HEK293 (cell line): Measurements from ENCODE around the gene NCLN.

Experiments
- CTCF ChIA-PET: fragments of 350-600 bp; formaldehyde crosslinking; extraction: SDS; loops from one replicate; lab custom pipeline; 2021; ENCODE audit warnings: antibody characterized with exemption; lab: Yijun Ruan, JAX
- POLR2A ChIA-PET: fragments of 300-600 bp; formaldehyde crosslinking; extraction: SDS; loops from one replicate; lab custom pipeline; 2020; ENCODE audit warnings: antibody characterized with exemption, inconsistent platforms; lab: Yijun Ruan, JAX
- H3K27ac ChIP-seq: fragments of 200-500 bp; sonication (Bioruptor generic); 2 replicates; pipeline ENCODE4 v1.5.1; 2014; ENCODE audit warnings: low read depth, low read length, control low read depth, inconsistent platforms; ENCODE audit errors: extremely low read depth
- H3K36me3 ChIP-seq, 2 experiments: fragments of 200-500 bp in 1 of 2; sonication (Bioruptor generic) in 1 of 2; 1 replicate in 1 of 2; 2 replicates in 1 of 2; pipeline ENCODE4 v1.5.1; 2014 to 2017; ENCODE audit warnings: inconsistent platforms in 2 of 2, low read length in 2 of 2; ENCODE audit not compliant: control insufficient read depth in 2 of 2, insufficient read depth in 1 of 2
- H3K4me1 ChIP-seq: fragments of 200-500 bp; sonication (Bioruptor generic); 2 replicates; pipeline ENCODE4 v1.5.1; 2014; ENCODE audit warnings: mild to moderate bottlenecking, low read length, inconsistent platforms; ENCODE audit not compliant: control insufficient read depth, insufficient read depth
- H3K4me3 ChIP-seq: 2 replicates; pipeline ENCODE4 v1.5.1; 2011; ENCODE audit warnings: low read depth, mild to moderate bottlenecking, control low read depth, low read length, moderate library complexity
- H3K9me3 ChIP-seq: fragments of 200-500 bp; sonication (Bioruptor generic); 2 replicates; pipeline ENCODE4 v1.5.1; 2014; ENCODE audit warnings: low read depth, low read length, inconsistent platforms; ENCODE audit not compliant: control insufficient read depth, insufficient read depth
- HOXA7 ChIP-seq: sonication (generic); formaldehyde crosslinking; IDR thresholded peaks from 2 replicates; pipeline ENCODE4 v1.8.1; 2022; ENCODE audit warnings: missing genetic modification reagents, borderline replicate concordance
- HOXC10 ChIP-seq: sonication (generic); formaldehyde crosslinking; IDR thresholded peaks from 2 replicates; pipeline ENCODE4 v1.8.1; 2023; ENCODE audit warnings: mild to moderate bottlenecking, missing genetic modification reagents
- IKZF3 ChIP-seq: fragments of 450-650 bp; IDR thresholded peaks from 2 replicates; pipeline ENCODE4 v1.5.0; 2018; ENCODE audit warnings: missing biosample characterization, mild to moderate bottlenecking, missing genetic modification characterization, moderate library complexity
- MZF1 ChIP-seq: fragments of 450-650 bp; formaldehyde crosslinking; IDR thresholded peaks from 2 replicates; pipeline ENCODE4 v1.5.1; 2017; ENCODE audit warnings: missing biosample characterization, missing genetic modification characterization, borderline replicate concordance
- PRDM2 ChIP-seq: fragments of 450-650 bp; formaldehyde crosslinking; IDR thresholded peaks from 2 replicates; pipeline ENCODE4 v1.5.1; 2016; ENCODE audit warnings: missing biosample characterization, missing genetic modification characterization, borderline replicate concordance
- SP7 ChIP-seq: fragments of 450-650 bp; formaldehyde crosslinking; IDR thresholded peaks from 2 replicates; pipeline ENCODE4 v1.5.1; 2016; ENCODE audit warnings: missing biosample characterization, missing genetic modification characterization
- ZBTB20 ChIP-seq: fragments of 450-650 bp; formaldehyde crosslinking; IDR thresholded peaks from 2 replicates; pipeline ENCODE4 v1.5.1; 2016; ENCODE audit warnings: missing biosample characterization, missing genetic modification characterization
- ZBTB49 ChIP-seq: fragments of 450-650 bp; formaldehyde crosslinking; IDR thresholded peaks from 2 replicates; pipeline ENCODE4 v1.5.1; 2016; ENCODE audit warnings: missing biosample characterization, missing genetic modification characterization, low read depth
- ZFP37 ChIP-seq: fragments of 450-650 bp; formaldehyde crosslinking; IDR thresholded peaks from 2 replicates; pipeline ENCODE4 v1.5.1; 2016; ENCODE audit warnings: missing biosample characterization, missing genetic modification characterization
- ZNF24 ChIP-seq: fragments of 450-650 bp; formaldehyde crosslinking; IDR thresholded peaks from 2 replicates; pipeline ENCODE4 v1.5.1; 2016; ENCODE audit warnings: missing biosample characterization, missing genetic modification characterization
- ZNF398 ChIP-seq: fragments of 450-650 bp; formaldehyde crosslinking; IDR thresholded peaks from 2 replicates; pipeline ENCODE4 v1.5.1; 2017; ENCODE audit warnings: missing biosample characterization, missing genetic modification characterization
- ZNF501 ChIP-seq: fragments of 450-650 bp; formaldehyde crosslinking; IDR thresholded peaks from 2 replicates; pipeline ENCODE4 v1.5.1; 2016; ENCODE audit warnings: missing biosample characterization, missing genetic modification characterization
- ZNF530 ChIP-seq: fragments of 450-650 bp; formaldehyde crosslinking; IDR thresholded peaks from 2 replicates; pipeline ENCODE4 v1.5.1; 2016; ENCODE audit warnings: low read depth, missing biosample characterization, missing genetic modification characterization
- ZNF544 ChIP-seq: fragments of 450-650 bp; formaldehyde crosslinking; IDR thresholded peaks from 2 replicates; pipeline ENCODE4 v1.5.0; 2017; ENCODE audit warnings: missing biosample characterization, missing genetic modification characterization
- ZNF639 ChIP-seq: fragments of 450-650 bp; formaldehyde crosslinking; IDR thresholded peaks from 2 replicates; pipeline ENCODE4 v1.5.1; 2016; ENCODE audit warnings: missing biosample characterization, missing genetic modification characterization
- ZNF645 ChIP-seq: fragments of 450-650 bp; formaldehyde crosslinking; IDR thresholded peaks from 2 replicates; pipeline ENCODE4; 2016; ENCODE audit warnings: missing biosample characterization, missing genetic modification characterization
- ZNF654 ChIP-seq: fragments of 450-650 bp; formaldehyde crosslinking; IDR thresholded peaks from 2 replicates; pipeline ENCODE4 v1.5.1; 2016; ENCODE audit warnings: low read depth, missing biosample characterization, missing genetic modification characterization
- ZNF658 ChIP-seq: fragments of 450-650 bp; formaldehyde crosslinking; IDR thresholded peaks from 2 replicates; pipeline ENCODE4; 2016; ENCODE audit warnings: missing biosample characterization, missing genetic modification characterization
- ZNF792 ChIP-seq: fragments of 450-650 bp; formaldehyde crosslinking; IDR thresholded peaks from 2 replicates; pipeline ENCODE4 v1.5.1; 2016; ENCODE audit warnings: missing biosample characterization, missing genetic modification characterization

NCLN gene

GRCh38 chr19:3252650-3253049, 66.9 kb downstream of the NCLN start (continued):
- no peak for TF ChIP-seq HOXA7 (CRISPR knock-in tag)
- no peak for TF ChIP-seq ZNF544 (tag by site-specific recombination)
- TF ChIP-seq ZNF639 (tag by site-specific recombination) = no peak

- ChIA-PET POLR2A (no interaction called here), CTCF (interaction anchor here (0.6 to 2.5 kb wide), 3 partner anchors 11 to 22 kb away, joined by 3 to 19 read pairs (median 4); no protein-coding TSS in a partner anchor)
- Histone ChIP-seq H3K4me3 (no peak overlapping the region), H3K27ac (no peak overlapping the region), H3K9me3 (no peaks in the 10 kb centered on the region), H3K4me1 (no peaks in the 10 kb centered on the region), H3K36me3 (no peaks in the 10 kb centered on the region)
- TF ChIP-seq ZNF654 (tag by site-specific recombination) (no peak), SP7 (tag by site-specific recombination) (no peak), IKZF3 (tag by site-specific recombination) (no peak), MZF1 (tag by site-specific recombination) (no peak), ZBTB49 (no peak), ZFP37 (no peak), ZNF501 (tag by site-specific recombination) (no peak), ZNF645 (no peak), ZBTB20 (tag by site-specific recombination) (no peak), PRDM2 (tag by site-specific recombination) (no peak), ZNF658 (tag by site-specific recombination) (no peak), ZNF398 (no peak), ZNF792 (tag by site-specific recombination) (no peak), ZNF24 (no peak), ZNF530 (tag by site-specific recombination) (no peak), HOXC10 (CRISPR knock-in tag) (no peak)
These were observed 67.5 kb downstream of the NCLN start for GRCh38 chr19:3253270-3253669.
